ENCODE measurements around the gene MPL. TPM values are rescaled to one million over a fixed set of nuclear protein-coding genes. Genes with fewer than 3 reads are reported as not detected.
"Not testable (repeated sequence)": the region's sequence is repeated elsewhere in the genome, so short reads cannot be mapped to it uniquely, and the experiment has no call there.

The MPL gene
- total and polyA plus RNA-seq, 2 of the 8 experiments (the other 6 are each of a cell fraction or from before 2014, with no cell fraction given), result 0.08 TPM; not detected in 1

- not testable (repeated sequence) for H2BK20ac ChIP-seq (ENCODE audit: low read length); H3K36me3 ChIP-seq (ENCODE audit: control insufficient read depth in 2 of 4, insufficient read depth in 4 of 4, low read length in 3 of 4); H3K4ac ChIP-seq (replicated peaks; ENCODE audit: insufficient read length, low read depth, low read length); H4K8ac ChIP-seq (ENCODE audit: extremely low read depth, insufficient read depth, low read length); H3K9ac ChIP-seq (replicated peaks in 1 of 4; ENCODE audit: extremely low read depth in 1 of 4, low read depth in 3 of 4, low read length in 3 of 4); H2BK120ac ChIP-seq (replicated peaks; ENCODE audit: low read depth, low read length); H4K5ac ChIP-seq (ENCODE audit: insufficient read length, low read depth, low read length); FAIRE-seq; H3K4me3 ChIP-seq (ENCODE audit: extremely low read depth in 1 of 4, insufficient read depth in 2 of 4, low read depth in 3 of 4, low read length in 4 of 4); H3K27ac ChIP-seq (ENCODE audit: low read depth, low read length); H4K91ac ChIP-seq (replicated peaks; ENCODE audit: insufficient read length, low read length); H2AFZ ChIP-seq (ENCODE audit: low read length); H2BK5ac ChIP-seq (ENCODE audit: low read depth, low read length); H3K18ac ChIP-seq (ENCODE audit: extremely low read depth, low read length); H3K56ac ChIP-seq (replicated peaks; ENCODE audit: insufficient read length, low read depth, low read length); H3K4me2 ChIP-seq (ENCODE audit: insufficient read depth in 1 of 2, low read depth in 2 of 2, low read length in 2 of 2); H3K14ac ChIP-seq (ENCODE audit: insufficient read length); H3K27me3 ChIP-seq (replicated peaks in 1 of 4; ENCODE audit: control insufficient read depth in 3 of 4, extremely low read depth in 1 of 4, insufficient read depth in 3 of 4, low read length in 3 of 4); H3K9me3 ChIP-seq (ENCODE audit: insufficient read depth in 2 of 2, low read depth in 1 of 2, low read length in 1 of 2); H2BK12ac ChIP-seq (ENCODE audit: low read depth, low read length); H3K23ac ChIP-seq (ENCODE audit: insufficient read length); H3K79me2 ChIP-seq (ENCODE audit: control insufficient read depth in 1 of 2, insufficient read depth in 2 of 2, low read length in 2 of 2); H2BK15ac ChIP-seq (ENCODE audit: low read length); DNase-seq (ENCODE audit: low read depth in 1 of 2, low spot score in 2 of 2); H3K79me1 ChIP-seq (ENCODE audit: low read depth, low read length); H2AK5ac ChIP-seq (ENCODE audit: low read depth, low read length)
- CTCF ChIA-PET (ENCODE audit: partially characterized antibody), result interaction anchor here (0.6 to 2.8 kb wide), 5 partner anchors 12 to 154 kb away, joined by 3 to 12 read pairs (median 4); no protein-coding TSS in a partner anchor
- Histone ChIP-seq H3K4me1 (replicated peaks in 1 of 4; ENCODE audit: control insufficient read depth in 3 of 4, insufficient read depth in 4 of 4, low read length in 3 of 4) (peaks cover 4 to 21% (median 13%) of the 10 kb centered on the region in 4 experiments), H3K23me2 (ENCODE audit: low read depth, low read length) (peaks cover 13% of the 10 kb centered on the region), H4K20me1 (replicated peaks in 1 of 2; ENCODE audit: control insufficient read depth in 1 of 2, insufficient read depth in 2 of 2, low read length in 2 of 2) (peaks cover 0 to 12% of the 10 kb centered on the region in 2 experiments)
- POLR2A ChIA-PET (ENCODE audit: partially characterized antibody), result interaction anchor here (0.8 to 3.9 kb wide), 7 partner anchors 8 to 131 kb away, joined by 3 to 33 read pairs (median 3); partner anchors contain the start of genes CDC20, MED8 and SZT2
- 92% methylated on average over 3 of the region's 6 CpGs; no CpG with 5 or more reads in 1 of the 2 experiments for WGBS, 2 experiments (ENCODE audit: extremely low coverage in 1 of 2, insufficient coverage in 1 of 2, insufficient read length in 1 of 2, insufficient replicate concordance in 2 of 2, low coverage in 1 of 2, low lambda C conversion rate in 2 of 2, missing lambda C conversion rate in 1 of 2)
Observed at GRCh38 chr1:43369779-43370178, 32.2 kb downstream of the MPL start.
